GM18858 (cell line): ENCODE measurements around the gene RIPOR3.

Experiments used
- ATAC-seq: cut with Tn5 transposase; IDR thresholded peaks from one replicate; pipeline ENCODE4 v1.9.1; 2021; ENCODE audit not compliant: unreplicated experiment

The RIPOR3 gene

GRCh38 chr20:50594231-50594590 lies 97.1 kb downstream of the RIPOR3 start:
- ATAC-seq: no peak

GRCh38 chr20:50593005-50593335 lies 98.4 kb downstream of the RIPOR3 start:
- ATAC-seq: no peak

GRCh38 chr20:50592282-50593004 lies 98.9 kb downstream of the RIPOR3 start:
- no peak for ATAC-seq

GRCh38 chr20:50591233-50591852 lies 100.0 kb downstream of the RIPOR3 start:
- no peak for ATAC-seq

GRCh38 chr20:50590348-50590664 lies 101.0 kb downstream of the RIPOR3 start:
- ATAC-seq: no peak

GRCh38 chr20:50589548-50590347 lies 101.6 kb downstream of the RIPOR3 start:
- no peak for ATAC-seq

GRCh38 chr20:50588034-50588736 lies 103.2 kb downstream of the RIPOR3 start:
- ATAC-seq: no peak

- no peak for ATAC-seq
Measured at GRCh38 chr20:50587291-50587961, 103.9 kb downstream of the RIPOR3 start.

GRCh38 chr20:50586531-50587232 lies 104.7 kb downstream of the RIPOR3 start:
- no peak for ATAC-seq

GRCh38 chr20:50585678-50586077 lies 105.7 kb downstream of the RIPOR3 start:
- ATAC-seq: no peak

- no peak for ATAC-seq
Measured at GRCh38 chr20:50585214-50585613, 106.1 kb downstream of the RIPOR3 start.

- ATAC-seq: no peak
Measured at GRCh38 chr20:50584687-50585086, 106.7 kb downstream of the RIPOR3 start.

- no peak for ATAC-seq
Measured at GRCh38 chr20:50583442-50584150, 107.7 kb downstream of the RIPOR3 start.

- ATAC-seq: no peak
Measured at GRCh38 chr20:50582591-50583234, 108.6 kb downstream of the RIPOR3 start.

- no peak for ATAC-seq
Measured at GRCh38 chr20:50582092-50582491, 109.2 kb downstream of the RIPOR3 start.

- no peak for ATAC-seq
Measured at GRCh38 chr20:50580842-50581544, 110.3 kb downstream of the RIPOR3 start.

- ATAC-seq: no peak
Measured at GRCh38 chr20:50580016-50580747, 111.2 kb downstream of the RIPOR3 start.

- ATAC-seq: no peak
Measured at GRCh38 chr20:50579511-50579910, 111.8 kb downstream of the RIPOR3 start.
